NCI-H2171 treated with DMSO at 0.1 percent for 48 hours (cell line): ENCODE measurements around the gene SIRT3.
"Not testable (repeated sequence)": the region's sequence is repeated elsewhere in the genome, so short reads cannot be mapped to it uniquely, and the experiment has no call there.

Experiments used
- DNase-seq: peaks from one replicate; lab custom pipeline; 2025; lab: John Stamatoyannopoulos, UW

The SIRT3 gene

GRCh38 chr11:270451-271318 lies 34.5 kb upstream of the SIRT3 start:
- no peak for DNase-seq

- DNase-seq = no peak
Observed at GRCh38 chr11:269146-269890, 33.2 kb upstream of the SIRT3 start.

GRCh38 chr11:268716-269145 lies 32.6 kb upstream of the SIRT3 start:
- DNase-seq = not testable (repeated sequence)

- no peak for DNase-seq
Observed at GRCh38 chr11:267491-267994, 31.4 kb upstream of the SIRT3 start.

- no peak for DNase-seq
Observed at GRCh38 chr11:266676-267439, 30.7 kb upstream of the SIRT3 start.

- DNase-seq = no peak
Observed at GRCh38 chr11:261624-262023, 25.5 kb upstream of the SIRT3 start.

GRCh38 chr11:259413-259812 lies 23.3 kb upstream of the SIRT3 start:
- DNase-seq = peak; percentile 6

GRCh38 chr11:257766-258493 lies 21.8 kb upstream of the SIRT3 start:
- no peak for DNase-seq

- no peak for DNase-seq
Observed at GRCh38 chr11:256952-257737, 21.0 kb upstream of the SIRT3 start.

GRCh38 chr11:255816-256215 lies 19.7 kb upstream of the SIRT3 start:
- no peak for DNase-seq

GRCh38 chr11:255176-255575 lies 19.0 kb upstream of the SIRT3 start:
- no peak for DNase-seq

GRCh38 chr11:253886-254270 lies 17.7 kb upstream of the SIRT3 start:
- DNase-seq = no peak

- DNase-seq = no peak
Observed at GRCh38 chr11:253160-253885, 17.2 kb upstream of the SIRT3 start.

GRCh38 chr11:252666-253065 lies 16.5 kb upstream of the SIRT3 start:
- no peak for DNase-seq

- DNase-seq = peak; percentile 3
Observed at GRCh38 chr11:251550-251949, 15.4 kb upstream of the SIRT3 start.

GRCh38 chr11:250740-251299 lies 14.7 kb upstream of the SIRT3 start:
- DNase-seq = no peak

GRCh38 chr11:250274-250673 lies 14.1 kb upstream of the SIRT3 start:
- no peak for DNase-seq

- DNase-seq = no peak
Observed at GRCh38 chr11:249062-249461, 12.9 kb upstream of the SIRT3 start.

- no peak for DNase-seq
Observed at GRCh38 chr11:244376-244775, 8.2 kb upstream of the SIRT3 start.

GRCh38 chr11:241634-242033 lies 5.5 kb upstream of the SIRT3 start:
- DNase-seq = no peak
